ENCODE results near the gene TLE3.

GRCh38 chr15:70047386-70048197 lies 50.1 kb downstream of the TLE3 start:
- TF ChIP-seq CTCF (conservative IDR thresholded peaks at IDR 0.05 in 1 of 2, IDR thresholded peaks at IDR 0.05 in 1 of 2; ENCODE audit: low read depth in 1 of 2, low read length in 2 of 2) (no peak), EZH2 (IDR thresholded peaks at IDR 0.05; ENCODE audit: low read length, missing control alignments) (no peak)

All from fibroblast of lung (primary cell).